Kidney capillary endothelial cell (primary cell): ENCODE measurements around the gene ARHGAP1.
A peak's percentile ranks its signal among the peaks of the same experiment; 100 is the strongest.

ENCODE experiments used
- DNase-seq: peaks from one replicate; pipeline ENCODE4 v3.0.0-alpha.2; 2018; ENCODE audit warnings: low spot score

ARHGAP1 gene

DNA sequence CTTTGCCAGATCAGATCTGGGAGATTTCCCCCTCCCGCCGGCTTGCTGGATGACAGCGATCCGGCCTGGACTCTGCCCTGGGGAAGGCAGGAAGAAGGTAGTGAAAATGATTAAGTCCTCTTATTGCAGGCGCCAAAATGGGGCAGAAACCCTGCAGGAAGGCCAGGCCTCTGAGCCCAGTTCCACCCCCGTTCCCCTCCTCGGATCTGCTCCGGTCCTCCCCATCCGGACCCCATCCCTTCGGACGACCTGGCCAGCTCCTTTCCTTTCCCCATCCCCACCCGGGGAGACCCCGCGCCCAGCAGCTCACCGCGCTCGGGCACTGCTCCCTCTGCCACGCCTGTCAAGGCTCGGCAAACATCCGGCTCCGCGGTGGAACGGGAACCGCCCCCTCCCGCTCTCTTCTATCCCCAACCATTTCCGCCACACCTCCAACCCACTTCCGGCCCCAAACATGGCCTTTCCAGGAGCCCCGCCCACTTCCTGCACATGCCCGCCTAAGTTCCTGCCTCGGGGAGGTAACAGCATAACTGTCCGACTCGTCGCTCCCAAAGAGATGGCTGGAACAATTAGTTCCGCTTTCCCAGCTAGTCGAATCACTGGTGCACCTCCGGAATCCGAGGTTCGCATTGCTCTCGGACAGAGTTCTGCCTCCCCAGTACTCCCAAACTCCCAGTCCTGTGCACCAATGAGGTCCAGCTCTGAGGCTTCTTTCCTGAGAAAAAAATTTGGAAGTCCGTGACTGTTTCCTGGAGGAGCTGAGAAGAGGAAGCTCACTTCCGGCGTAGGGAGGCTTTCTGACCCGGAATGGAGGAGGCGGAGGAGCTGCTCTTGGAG, at the start of gene ARHGAP1, which contains the start of gene ZNF408:
TSS of gene ARHGAP1 (minus strand) at position 379 of the 837 bp plus-strand sequence. CDS start 4,512 bp downstream, outside the sequence.
TSS of gene ZNF408 (plus strand) at position 791 of the 837 bp plus-strand sequence. CDS start at position 808, 17 bp downstream.
- DNase-seq: peak; percentile 98

DNA sequence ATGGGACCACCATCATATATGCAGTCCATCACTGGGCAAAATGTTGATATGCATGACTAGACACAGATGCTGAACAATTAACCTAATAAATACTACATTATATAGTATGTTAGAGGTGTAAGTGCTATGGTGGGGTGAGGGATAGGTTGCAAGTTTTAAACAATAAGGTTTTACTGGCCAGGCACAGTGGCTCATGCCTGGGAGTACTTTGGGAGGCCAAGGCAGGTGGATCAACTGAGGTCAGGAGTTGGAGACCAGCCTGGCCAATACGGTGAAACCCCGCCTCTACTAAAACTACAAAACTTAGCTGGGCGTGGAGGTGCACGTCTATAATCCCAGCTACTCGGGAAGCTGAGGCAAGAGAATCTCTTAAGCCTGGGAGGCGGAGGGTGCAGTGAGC, 46.7 kb upstream of the ARHGAP1 start:
- DNase-seq: no peak

DNA sequence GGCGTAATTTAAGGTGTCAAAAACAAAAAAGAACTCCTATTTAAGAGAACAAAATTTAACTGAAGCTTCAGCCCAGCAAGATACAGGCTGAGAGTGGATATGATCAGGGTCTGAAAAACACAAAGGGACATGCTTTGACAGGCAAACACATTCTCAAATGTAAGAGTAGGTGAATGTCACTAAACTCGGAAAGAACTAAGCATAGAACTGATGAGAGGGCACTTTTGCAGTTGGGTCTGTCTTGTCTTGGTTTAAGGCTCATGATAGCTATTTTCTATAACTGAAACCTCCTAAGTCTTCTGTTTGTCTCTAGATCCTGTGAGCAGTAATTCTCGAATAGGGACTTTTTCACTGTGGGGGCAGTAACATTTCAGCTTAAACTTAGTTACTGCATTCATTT, 45.6 kb upstream of the ARHGAP1 start:
- DNase-seq: no peak

DNA sequence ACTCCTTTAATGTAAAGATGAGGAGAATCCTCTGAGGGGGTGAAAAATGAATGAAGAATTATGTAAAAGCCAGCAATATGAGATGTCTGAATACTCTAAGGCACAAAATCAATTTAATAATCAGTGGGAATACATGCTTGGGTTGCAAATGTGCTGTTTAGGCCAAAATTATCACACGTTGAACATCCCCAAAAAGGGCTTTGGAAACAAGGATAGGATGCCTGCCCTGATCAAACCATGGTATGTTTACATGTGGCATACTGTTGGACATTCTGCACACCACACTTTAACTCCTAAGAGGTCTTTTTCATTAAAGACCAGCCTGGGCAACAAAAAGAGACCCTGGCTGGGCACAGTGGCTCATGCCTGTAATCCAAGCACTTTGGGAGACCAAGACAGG, 44.9 kb upstream of the ARHGAP1 start:
- no peak for DNase-seq

DNA sequence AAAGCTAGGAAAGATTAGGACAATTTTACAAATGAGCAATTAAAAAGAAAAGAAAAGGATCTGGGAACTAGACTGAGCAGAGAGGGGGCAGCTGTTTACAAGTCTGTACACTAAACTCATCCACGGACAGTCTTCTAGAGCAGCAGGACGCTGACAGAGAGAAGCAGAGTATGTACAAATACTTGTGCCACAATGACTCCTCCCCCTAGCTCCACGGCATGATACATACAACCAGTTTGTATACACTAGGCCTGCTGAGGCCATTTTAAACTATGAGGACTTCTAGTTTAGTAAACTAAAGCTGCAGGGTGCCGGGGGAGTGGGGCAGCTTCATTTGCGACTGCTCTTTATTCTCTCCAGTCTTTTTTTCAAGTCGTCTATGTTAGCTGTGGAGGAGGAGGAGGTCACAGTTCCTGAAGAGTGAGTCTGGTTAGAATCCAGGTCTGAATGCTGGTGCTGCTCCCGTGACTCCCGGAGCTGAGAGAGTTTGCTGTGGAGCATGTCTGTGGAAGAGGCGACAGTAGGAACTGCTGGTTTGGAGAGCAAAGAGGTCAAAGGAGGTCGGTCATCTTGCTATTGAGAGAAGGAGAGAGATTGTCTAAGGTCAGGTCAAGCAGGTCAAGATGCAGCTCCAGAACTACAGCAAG, 43.4 kb upstream of the ARHGAP1 start:
- DNase-seq: no peak

DNA sequence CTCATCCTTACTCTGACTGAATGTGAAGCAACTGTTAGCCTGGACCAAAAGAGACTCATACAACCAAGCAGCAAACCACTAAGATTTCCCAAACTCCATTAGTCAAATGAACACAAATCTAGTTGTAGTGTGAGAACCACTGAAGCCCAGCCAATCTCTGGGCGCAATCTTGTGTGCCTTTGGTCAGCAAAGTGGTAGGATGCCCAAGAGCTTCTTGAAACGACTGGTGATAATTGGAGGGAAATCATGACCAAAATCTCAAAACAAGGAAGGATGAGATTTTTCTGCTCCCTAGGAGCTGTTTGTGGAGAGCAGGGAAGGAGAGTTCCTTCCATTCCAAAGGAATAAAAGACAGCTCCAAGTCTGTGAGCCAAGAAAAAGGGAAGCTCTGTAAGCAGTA, 42.6 kb upstream of the ARHGAP1 start:
- DNase-seq: no peak

DNA sequence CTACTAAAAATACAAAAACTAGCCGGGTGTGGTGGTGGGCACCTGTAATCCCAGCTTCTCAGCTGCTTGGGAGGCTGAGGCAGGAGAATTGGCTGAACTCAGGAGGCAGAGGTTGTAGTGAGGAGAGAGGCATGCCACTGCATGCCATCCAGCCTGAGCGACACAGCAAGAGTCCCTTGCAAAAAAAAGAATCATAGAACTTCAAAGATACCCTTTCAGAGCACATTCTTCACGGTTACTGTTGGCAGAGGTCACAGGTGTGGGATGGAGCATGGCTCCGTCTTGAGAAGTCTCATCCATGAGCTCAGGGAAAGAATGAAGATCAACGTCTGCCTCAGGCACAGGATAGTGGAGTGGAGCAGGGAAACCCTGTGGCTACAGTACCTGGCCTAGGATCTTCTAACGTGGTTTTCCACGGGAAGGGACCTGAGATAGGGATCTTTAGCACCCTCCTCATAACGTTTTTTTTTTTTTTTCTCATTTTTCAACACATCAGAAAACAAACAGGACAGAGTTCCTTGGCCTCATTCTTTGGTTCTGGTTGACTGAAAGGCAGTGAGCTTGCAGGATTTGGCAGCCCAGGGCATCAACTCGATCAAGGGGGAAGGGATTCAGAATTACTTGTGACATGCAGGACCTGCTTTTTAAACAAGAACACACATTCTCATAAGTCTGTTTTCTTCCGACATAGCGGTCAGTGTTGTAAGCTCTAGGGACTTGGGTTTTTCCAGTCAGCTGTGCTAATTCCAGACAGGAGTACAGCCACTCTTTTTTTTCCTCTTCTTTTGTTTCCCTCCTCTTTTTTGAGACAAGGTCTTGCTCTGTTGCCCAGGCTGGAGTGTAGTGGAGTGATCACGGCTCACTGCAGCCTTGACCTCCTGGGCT, 41.4 kb upstream of the ARHGAP1 start:
- no peak for DNase-seq

DNA sequence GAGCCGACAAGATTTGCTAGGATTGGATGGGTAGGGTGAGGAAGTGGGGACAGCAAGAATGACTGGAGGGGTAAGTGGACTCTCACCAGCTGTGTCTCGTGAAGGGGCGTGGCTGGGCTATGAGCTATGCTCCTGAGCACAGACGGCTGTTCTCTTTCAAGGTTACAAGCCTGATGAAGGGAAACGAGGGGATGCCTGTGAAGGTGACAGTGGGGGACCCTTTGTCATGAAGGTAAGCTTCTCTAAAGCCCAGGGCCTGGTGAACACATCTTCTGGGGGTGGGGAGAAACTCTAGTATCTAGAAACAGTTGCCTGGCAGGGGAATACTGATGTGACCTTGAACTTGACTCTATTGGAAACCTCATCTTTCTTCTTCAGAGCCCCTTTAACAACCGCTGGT, 38.5 kb upstream of the ARHGAP1 start:
- DNase-seq: no peak

DNA sequence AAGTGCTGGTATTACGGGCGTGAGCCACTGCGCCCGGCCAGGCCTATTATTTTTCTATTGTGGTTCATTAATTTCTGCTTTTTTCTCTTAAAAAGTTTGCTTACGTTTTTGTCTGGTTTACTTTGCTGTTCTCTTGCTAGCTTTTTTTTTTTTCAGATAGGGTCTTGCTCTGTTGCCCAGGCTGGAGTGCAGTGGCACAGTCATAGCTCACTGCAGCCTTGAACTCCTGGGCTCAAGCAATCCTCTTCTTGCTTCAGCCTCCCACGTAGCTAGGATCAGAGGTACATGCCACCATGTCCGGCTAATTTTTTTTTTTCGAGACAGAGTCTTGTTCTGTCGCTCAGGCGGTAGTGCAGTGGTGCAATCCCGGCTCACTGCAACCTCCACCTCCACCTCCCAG, 37.3 kb upstream of the ARHGAP1 start:
- DNase-seq: no peak

DNA sequence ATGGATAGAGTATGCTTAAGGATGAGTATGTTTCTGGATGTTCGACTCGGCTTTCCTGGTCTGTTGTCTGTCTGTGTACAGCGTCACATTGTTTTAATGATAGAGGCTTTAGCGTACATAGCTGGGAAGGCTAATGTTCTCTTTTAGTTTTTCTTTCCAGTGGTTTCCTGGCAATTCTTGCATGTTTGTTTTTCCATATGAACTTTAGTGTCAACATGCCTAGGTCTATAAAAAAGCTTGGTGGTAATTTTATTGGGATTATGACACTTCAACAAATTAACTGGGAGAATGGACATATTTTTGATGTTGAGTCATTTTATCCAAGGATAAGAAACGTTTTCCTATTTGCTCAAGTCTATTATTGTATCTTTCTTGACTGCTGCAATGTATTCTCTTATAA, 36.2 kb upstream of the ARHGAP1 start:
- no peak for DNase-seq

DNA sequence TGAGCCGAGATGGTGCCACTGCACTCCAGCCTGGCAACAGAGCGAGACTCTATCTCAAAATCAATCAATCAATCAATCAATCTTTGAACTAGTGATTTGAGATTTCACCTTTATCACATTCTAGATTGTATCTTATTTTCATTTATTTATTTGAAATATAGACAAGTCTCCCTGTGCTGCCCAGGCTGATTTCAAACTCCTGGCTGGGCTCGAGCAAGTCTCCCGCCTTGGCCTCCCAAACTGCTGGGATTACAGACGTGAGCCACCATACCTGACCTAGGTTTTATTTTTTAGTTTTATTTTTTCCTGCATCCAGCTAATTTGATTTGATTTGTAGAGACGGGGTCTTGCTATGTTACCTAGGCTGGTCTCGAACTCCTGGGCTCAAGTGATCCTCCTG, 35.7 kb upstream of the ARHGAP1 start:
- no peak for DNase-seq

DNA sequence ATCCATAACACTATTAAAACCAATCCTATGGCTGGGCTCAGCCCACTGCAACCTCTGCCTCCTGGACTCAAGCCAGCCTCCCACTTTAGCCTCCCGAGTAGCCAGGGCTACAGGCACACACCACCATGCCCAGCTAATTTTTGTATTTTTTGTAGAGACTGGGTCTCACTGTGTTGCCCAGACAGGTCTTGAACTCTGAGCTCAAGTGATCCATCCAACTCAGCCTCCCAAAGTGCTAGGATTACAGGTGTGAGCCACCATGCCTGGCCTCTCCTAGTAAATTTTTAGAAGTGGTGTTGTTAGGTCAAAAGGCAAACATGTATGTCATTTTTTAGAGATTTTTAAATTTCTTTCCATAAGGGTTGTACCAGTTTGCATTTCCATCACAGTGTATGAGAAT, 32.8 kb upstream of the ARHGAP1 start:
- no peak for DNase-seq

DNA sequence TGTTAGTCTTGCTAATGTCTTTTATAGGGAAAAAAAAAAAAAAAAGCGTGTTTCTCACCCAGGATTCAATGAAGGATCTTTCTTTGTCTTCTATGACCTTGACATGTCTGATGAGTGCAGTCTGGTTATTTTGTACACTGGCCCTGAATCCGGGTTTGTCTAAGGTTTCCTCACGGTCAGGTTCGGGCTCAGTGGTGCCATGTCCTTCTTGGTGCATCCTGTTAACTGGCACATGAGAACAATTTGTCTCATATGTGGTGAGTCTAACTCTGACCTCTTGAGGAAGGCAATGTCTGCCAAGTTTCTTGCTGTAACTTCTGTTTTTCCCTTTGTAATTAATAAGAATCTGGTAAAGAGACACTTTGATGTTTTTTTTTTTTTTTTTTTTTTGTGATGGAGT, 31.1 kb upstream of the ARHGAP1 start:
- DNase-seq: no peak

DNA sequence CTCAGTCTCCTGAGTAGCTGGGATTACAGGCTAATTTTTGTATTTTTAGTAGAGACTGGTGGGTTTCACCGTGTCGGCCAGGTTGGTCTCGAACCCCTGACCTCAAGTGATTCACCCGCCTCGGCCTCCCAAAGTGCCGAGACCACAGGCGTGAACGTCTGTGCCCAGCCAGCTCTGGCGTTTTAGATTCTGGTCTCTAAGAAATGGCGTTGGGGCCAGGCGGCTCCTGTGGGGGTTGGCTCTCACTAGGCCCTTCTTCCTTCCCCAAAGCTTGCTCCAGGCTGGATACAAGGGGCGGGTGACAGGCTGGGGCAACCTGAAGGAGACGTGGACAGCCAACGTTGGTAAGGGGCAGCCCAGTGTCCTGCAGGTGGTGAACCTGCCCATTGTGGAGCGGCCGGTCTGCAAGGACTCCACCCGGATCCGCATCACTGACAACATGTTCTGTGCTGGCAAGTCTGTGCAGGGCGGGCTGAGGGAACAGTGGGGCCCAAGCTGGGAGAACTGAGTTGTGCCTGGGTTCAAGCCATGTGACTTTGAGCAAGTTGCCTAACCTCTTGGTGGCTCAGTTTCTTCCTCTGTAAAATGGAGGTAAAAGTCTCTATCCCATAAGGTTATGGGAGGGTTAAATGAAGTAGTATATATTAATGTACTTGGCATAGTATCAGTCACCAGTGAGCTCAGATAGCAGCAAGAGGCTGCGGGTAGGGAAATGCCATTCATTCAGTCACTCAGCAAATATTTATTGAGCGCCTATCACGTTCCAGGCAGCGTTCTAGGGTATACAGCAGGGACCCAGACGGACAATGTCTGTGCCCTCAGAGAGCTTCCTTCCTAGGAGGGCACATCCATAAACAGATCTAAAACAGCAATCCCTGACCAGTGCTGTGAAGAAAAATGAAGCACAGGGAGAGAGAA, 28.9 kb upstream of the ARHGAP1 start:
- no peak for DNase-seq

DNA sequence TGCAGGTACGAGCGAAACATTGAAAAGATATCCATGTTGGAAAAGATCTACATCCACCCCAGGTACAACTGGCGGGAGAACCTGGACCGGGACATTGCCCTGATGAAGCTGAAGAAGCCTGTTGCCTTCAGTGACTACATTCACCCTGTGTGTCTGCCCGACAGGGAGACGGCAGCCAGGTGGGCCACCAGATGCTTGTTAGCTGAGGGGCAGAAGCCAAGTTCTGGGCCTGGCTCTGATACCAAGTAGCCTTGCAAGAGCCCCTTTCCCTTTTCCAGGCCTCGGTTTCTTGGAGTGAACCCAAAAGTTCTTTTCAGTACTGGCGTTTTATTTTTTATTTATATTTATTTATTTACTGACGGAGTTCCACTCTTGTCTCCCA, 28.2 kb upstream of the ARHGAP1 start:
- DNase-seq: no peak

DNA sequence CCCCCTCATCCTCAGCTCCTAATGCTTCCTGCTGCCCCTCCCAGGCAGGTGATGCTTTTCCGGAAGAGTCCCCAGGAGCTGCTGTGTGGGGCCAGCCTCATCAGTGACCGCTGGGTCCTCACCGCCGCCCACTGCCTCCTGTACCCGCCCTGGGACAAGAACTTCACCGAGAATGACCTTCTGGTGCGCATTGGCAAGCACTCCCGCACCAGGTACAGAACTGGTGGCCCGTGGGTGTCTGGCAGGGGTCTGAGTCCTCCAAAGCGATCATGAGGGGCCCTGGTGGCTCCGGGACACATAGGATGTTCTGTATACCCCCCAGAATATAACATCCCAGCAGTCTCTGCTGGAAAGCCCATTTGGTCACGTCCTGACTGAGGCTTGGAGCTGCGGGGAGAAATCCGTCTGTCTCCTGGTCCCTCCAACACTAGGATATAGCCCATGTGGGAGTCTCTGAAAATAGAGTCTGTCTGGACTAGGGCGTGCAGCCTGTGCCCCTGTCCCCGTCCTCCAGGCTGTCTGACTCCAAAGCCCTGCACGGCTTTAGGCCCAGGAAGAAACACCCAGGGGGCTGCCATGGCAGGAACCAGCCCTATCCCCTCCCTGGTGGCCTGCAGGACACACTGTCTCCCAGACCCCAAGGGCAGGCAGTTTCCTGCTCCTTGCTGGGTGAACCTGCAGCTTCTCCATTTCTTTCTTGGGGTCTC, 27.7 kb upstream of the ARHGAP1 start:
- DNase-seq: no peak

DNA sequence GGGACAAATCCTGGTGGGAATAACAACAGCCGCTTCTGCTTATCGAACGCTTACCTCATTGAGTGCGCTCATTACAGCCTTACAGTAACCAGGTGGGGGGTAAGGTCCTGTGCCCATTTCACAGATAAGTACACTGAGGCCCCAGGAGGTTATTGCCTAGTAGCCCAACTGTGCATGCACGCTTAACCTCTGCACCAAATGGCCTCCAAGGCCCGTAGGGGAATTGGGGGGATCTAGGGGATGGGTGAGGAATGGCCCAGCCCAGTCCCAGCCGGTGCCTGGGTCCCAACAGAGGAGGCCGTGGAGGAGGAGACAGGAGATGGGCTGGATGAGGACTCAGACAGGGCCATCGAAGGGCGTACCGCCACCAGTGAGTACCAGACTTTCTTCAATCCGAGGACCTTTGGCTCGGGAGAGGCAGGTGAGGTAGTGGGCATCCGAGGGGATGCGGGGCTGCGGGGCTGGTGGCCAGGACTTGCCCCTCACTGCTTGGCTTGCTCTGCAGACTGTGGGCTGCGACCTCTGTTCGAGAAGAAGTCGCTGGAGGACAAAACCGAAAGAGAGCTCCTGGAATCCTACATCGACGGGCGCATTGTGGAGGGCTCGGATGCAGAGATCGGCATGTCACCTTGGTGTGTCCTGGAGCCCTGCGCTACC, 25.9 kb upstream of the ARHGAP1 start:
- no peak for DNase-seq

DNA sequence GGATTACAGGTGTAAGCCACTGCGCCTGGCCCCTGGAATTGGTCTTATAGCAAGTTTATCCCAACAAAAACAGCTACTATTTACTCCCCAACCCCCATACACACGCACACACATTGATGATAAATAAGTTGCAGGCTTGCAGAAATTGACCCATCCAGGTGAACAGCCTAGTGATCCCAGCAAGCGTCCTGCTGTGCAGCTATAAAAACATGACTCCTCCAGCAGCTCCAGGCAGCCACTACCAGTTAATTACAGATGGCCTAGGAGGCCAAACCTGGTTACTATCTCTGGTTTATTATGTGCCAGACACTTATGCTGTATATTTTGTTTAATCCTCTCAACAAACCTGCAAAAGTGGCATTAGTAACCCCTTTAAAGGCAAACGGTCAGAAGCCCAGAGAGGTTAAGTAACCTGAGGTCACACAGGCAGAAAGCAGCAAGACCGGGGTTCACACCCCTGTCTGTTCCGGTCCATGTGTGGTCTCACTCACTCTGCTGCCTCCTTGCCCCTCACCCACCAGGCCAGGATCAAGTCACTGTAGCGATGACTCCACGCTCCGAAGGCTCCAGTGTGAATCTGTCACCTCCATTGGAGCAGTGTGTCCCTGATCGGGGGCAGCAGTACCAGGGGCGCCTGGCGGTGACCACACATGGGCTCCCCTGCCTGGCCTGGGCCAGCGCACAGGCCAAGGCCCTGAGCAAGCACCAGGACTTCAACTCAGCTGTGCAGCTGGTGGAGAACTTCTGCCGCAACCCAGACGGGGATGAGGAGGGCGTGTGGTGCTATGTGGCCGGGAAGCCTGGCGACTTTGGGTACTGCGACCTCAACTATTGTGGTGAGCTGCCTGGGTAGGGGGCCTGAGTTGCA, 25.2 kb upstream of the ARHGAP1 start:
- DNase-seq: no peak

DNA sequence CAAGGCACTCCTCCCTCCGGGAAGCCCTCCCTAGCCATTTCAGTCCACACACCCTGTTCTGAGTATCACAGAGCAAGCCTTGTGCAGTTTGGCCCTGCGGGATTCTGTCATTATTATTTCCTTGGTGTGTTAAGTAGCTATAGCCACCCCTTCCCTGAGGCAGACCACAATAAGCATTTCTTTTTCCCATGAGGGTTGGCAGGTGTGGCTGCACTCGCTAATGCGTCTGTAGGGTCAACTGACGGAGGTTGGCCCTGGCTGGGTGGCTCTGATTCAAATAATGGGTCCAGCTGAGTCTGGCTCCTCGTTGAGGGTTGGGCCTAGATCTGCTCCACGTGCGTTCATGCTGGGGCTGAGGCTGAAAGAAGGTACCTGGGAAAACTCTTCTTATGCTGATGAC, 23.7 kb upstream of the ARHGAP1 start:
- DNase-seq: no peak

DNA sequence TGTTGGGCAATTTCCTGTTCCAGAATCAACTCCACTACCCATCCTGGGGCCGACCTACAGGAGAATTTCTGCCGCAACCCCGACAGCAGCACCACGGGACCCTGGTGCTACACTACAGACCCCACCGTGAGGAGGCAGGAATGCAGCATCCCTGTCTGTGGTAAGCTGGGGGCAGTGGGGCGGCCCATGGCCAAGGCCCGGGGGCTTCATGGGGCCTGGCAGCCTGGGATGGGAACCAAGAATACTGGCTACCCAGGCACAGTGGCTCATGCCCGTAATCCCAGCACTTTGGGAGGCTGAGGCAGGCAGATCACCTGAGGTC, 22.9 kb upstream of the ARHGAP1 start:
- no peak for DNase-seq
